ENCODE results near the gene SCAMP2. TPM values are rescaled to one million over a fixed set of nuclear protein-coding genes. Genes with fewer than 3 reads are reported as not detected.

The SCAMP2 gene
- total and polyA plus RNA-seq, 2 of the 13 experiments (the other 11 are each of a cell fraction or from before 2014, with no cell fraction given) = 34.8 to 121 TPM

- TF ChIP-seq SP5 (CRISPR knock-in tag; IDR thresholded peaks at IDR 0.05; ENCODE audit: borderline replicate concordance, low read depth) = peak; percentile 28; the same call in 1 of the 2 replicates
- TF ChIP-seq, protein P1, sequence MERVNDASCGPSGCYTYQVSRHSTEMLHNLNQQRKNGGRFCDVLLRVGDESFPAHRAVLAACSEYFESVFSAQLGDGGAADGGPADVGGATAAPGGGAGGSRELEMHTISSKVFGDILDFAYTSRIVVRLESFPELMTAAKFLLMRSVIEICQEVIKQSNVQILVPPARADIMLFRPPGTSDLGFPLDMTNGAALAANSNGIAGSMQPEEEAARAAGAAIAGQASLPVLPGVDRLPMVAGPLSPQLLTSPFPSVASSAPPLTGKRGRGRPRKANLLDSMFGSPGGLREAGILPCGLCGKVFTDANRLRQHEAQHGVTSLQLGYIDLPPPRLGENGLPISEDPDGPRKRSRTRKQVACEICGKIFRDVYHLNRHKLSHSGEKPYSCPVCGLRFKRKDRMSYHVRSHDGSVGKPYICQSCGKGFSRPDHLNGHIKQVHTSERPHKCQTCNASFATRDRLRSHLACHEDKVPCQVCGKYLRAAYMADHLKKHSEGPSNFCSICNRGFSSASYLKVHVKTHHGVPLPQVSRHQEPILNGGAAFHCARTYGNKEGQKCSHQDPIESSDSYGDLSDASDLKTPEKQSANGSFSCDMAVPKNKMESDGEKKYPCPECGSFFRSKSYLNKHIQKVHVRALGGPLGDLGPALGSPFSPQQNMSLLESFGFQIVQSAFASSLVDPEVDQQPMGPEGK (CRISPR knock-in tag; IDR thresholded peaks at IDR 0.05) = peak; percentile 87
- TF ChIP-seq ZNF792 (CRISPR knock-in tag; IDR thresholded peaks at IDR 0.05) = 0 out of 2 replicates have a peak, but pooled peaks have one; percentile 48
- TF ChIP-seq ZNF737 (CRISPR knock-in tag; IDR thresholded peaks at IDR 0.05; ENCODE audit: borderline replicate concordance) = peak; percentile 42; the same call in 1 of the 2 replicates
- peak; percentile 56; the same call in 1 of the 2 replicates for TF ChIP-seq SMC3 (IDR thresholded peaks at IDR 0.05; ENCODE audit: low read length)
- TF ChIP-seq NFYB (CRISPR knock-in tag; IDR thresholded peaks at IDR 0.05) = no peak
- TF ChIP-seq ZNF788 (CRISPR knock-in tag; IDR thresholded peaks at IDR 0.05; ENCODE audit: borderline replicate concordance) = peak; percentile 32; the same call in 1 of the 2 replicates
- peak; percentile 39; the same call in 1 of the 2 replicates for TF ChIP-seq GABPB1 (CRISPR knock-in tag; IDR thresholded peaks at IDR 0.05)
- TF ChIP-seq ZNF234 (CRISPR knock-in tag; conservative IDR thresholded peaks at IDR 0.05) = no peak
- peak; percentile 33; the same call in 1 of the 2 replicates for TF ChIP-seq IRF2 (CRISPR knock-in tag; IDR thresholded peaks at IDR 0.05)
- TF ChIP-seq, protein P2, sequence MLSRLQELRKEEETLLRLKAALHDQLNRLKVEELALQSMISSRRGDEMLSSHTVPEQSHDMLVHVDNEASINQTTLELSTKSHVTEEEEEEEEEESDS (CRISPR knock-in tag; IDR thresholded peaks at IDR 0.05; ENCODE audit: borderline replicate concordance) = no peak
- 0 out of 2 replicates have a peak, but pooled peaks have one; percentile 13 for TF ChIP-seq NCOA2 (CRISPR knock-in tag; IDR thresholded peaks at IDR 0.05)
- TF ChIP-seq ZNF414 (CRISPR knock-in tag; IDR thresholded peaks at IDR 0.05) = 0 out of 2 replicates have a peak, but pooled peaks have one; percentile 25
- no peak for TF ChIP-seq SOX13 (IDR thresholded peaks at IDR 0.05)
- TF ChIP-seq SOX13 (CRISPR knock-in tag; conservative IDR thresholded peaks at IDR 0.05 in 1 of 2, IDR thresholded peaks at IDR 0.05 in 1 of 2) = peak in 1 of 2 experiments; percentile 32; a peak in 1 of 4 replicates
- TF ChIP-seq, protein P3, sequence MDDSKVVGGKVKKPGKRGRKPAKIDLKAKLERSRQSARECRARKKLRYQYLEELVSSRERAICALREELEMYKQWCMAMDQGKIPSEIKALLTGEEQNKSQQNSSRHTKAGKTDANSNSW (CRISPR knock-in tag; IDR thresholded peaks at IDR 0.05; ENCODE audit: borderline replicate concordance) = no peak
- 0 out of 2 replicates have a peak, but pooled peaks have one; percentile 33 for TF ChIP-seq ZNF605 (CRISPR knock-in tag; IDR thresholded peaks at IDR 0.05)
- TF ChIP-seq, protein P4, sequence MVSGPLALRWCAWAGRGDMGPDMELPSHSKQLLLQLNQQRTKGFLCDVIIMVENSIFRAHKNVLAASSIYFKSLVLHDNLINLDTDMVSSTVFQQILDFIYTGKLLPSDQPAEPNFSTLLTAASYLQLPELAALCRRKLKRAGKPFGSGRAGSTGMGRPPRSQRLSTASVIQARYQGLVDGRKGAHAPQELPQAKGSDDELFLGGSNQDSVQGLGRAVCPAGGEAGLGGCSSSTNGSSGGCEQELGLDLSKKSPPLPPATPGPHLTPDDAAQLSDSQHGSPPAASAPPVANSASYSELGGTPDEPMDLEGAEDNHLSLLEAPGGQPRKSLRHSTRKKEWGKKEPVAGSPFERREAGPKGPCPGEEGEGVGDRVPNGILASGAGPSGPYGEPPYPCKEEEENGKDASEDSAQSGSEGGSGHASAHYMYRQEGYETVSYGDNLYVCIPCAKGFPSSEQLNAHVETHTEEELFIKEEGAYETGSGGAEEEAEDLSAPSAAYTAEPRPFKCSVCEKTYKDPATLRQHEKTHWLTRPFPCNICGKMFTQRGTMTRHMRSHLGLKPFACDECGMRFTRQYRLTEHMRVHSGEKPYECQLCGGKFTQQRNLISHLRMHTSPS (CRISPR knock-in tag; IDR thresholded peaks at IDR 0.05; ENCODE audit: low read depth) = peak; percentile 60; the same call in 1 of the 2 replicates
- TF ChIP-seq, protein P5, sequence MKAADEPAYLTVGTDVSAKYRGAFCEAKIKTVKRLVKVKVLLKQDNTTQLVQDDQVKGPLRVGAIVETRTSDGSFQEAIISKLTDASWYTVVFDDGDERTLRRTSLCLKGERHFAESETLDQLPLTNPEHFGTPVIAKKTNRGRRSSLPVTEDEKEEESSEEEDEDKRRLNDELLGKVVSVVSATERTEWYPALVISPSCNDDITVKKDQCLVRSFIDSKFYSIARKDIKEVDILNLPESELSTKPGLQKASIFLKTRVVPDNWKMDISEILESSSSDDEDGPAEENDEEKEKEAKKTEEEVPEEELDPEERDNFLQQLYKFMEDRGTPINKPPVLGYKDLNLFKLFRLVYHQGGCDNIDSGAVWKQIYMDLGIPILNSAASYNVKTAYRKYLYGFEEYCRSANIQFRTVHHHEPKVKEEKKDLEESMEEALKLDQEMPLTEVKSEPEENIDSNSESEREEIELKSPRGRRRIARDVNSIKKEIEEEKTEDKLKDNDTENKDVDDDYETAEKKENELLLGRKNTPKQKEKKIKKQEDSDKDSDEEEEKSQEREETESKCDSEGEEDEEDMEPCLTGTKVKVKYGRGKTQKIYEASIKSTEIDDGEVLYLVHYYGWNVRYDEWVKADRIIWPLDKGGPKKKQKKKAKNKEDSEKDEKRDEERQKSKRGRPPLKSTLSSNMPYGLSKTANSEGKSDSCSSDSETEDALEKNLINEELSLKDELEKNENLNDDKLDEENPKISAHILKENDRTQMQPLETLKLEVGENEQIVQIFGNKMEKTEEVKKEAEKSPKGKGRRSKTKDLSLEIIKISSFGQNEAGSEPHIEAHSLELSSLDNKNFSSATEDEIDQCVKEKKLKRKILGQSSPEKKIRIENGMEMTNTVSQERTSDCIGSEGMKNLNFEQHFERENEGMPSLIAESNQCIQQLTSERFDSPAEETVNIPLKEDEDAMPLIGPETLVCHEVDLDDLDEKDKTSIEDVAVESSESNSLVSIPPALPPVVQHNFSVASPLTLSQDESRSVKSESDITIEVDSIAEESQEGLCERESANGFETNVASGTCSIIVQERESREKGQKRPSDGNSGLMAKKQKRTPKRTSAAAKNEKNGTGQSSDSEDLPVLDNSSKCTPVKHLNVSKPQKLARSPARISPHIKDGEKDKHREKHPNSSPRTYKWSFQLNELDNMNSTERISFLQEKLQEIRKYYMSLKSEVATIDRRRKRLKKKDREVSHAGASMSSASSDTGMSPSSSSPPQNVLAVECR (CRISPR knock-in tag; IDR thresholded peaks at IDR 0.05; ENCODE audit: borderline replicate concordance) = peak; percentile 67
Measured at GRCh38 chr15:74799856-74800558, 73.2 kb downstream of the SCAMP2 start (continued).

Data from HepG2 (cell line).